SK-N-SH (cell line): Measurements from ENCODE around the gene ING5. TPM values are rescaled to one million over a fixed set of nuclear protein-coding genes. Genes with fewer than 3 reads are reported as not detected.

Experiments
- CTCF ChIA-PET: fragments of 300-600, 350-600 bp; formaldehyde crosslinking; extraction: SDS; loops from one replicate; lab custom pipeline; 2021; lab: Yijun Ruan, JAX
- POLR2A ChIA-PET: fragments of 350-600 bp; sonication (Branson Sonifier 250); formaldehyde crosslinking; extraction: SDS; loops from one replicate; lab custom pipeline; 2020; ENCODE audit warnings: antibody characterized with exemption, inconsistent platforms; lab: Yijun Ruan, JAX
- DNase-seq: peaks from one replicate; pipeline ENCODE4 v3.0.0; 2012
- H2AFZ ChIP-seq: fragments of 200-600 bp; sonication (generic); 2 replicates; pipeline ENCODE4 v1.8.1; 2016; ENCODE audit warnings: antibody characterized with exemption, mild to moderate bottlenecking, low read depth
- H3F3A ChIP-seq: fragments of 200-600 bp; sonication (generic); replicated peaks from 2 replicates; pipeline ENCODE3; 2016; ENCODE audit warnings: antibody characterized with exemption, mild to moderate bottlenecking; ENCODE audit not compliant: insufficient read depth
- H3K27ac ChIP-seq, 2 experiments: fragments of 200-500 bp in 1 of 2; fragments of 200-600 bp in 1 of 2; sonication (Bioruptor generic) in 1 of 2; sonication (generic), shearing (Covaris generic) in 1 of 2; 2 replicates each; pipeline versions ENCODE4 v1.5.1 to v1.6.1; 2014 to 2016; ENCODE audit warnings: low read depth in 2 of 2, inconsistent platforms in 1 of 2, low read length in 1 of 2, mild to moderate bottlenecking in 1 of 2, mixed read lengths in 1 of 2
- H3K27me3 ChIP-seq: fragments of 200-600 bp; sonication (generic), shearing (Covaris generic); 2 replicates; pipeline ENCODE4 v1.6.1; 2016; ENCODE audit warnings: mixed run types; ENCODE audit not compliant: insufficient read depth
- H3K36me3 ChIP-seq, 2 experiments: fragments of 200-500 bp in 1 of 2; fragments of 200-600 bp in 1 of 2; sonication (Bioruptor generic) in 1 of 2; sonication (generic) in 1 of 2; replicated peaks in 1 of 2; 2 replicates each; pipeline versions ENCODE3 to v1.5.1; 2014 to 2016; ENCODE audit warnings: low read length in 1 of 2, mild to moderate bottlenecking in 1 of 2; ENCODE audit not compliant: insufficient read depth in 2 of 2, control insufficient read depth in 1 of 2
- H3K4me1 ChIP-seq, 2 experiments: fragments of 200-500 bp in 1 of 2; fragments of 200-600 bp in 1 of 2; sonication (Bioruptor generic) in 1 of 2; sonication (generic), shearing (Covaris generic) in 1 of 2; 2 replicates each; pipeline versions ENCODE4 v1.5.1 to v1.6.1; 2014 to 2016; ENCODE audit warnings: low read depth in 1 of 2, low read length in 1 of 2, mixed run types in 1 of 2; ENCODE audit not compliant: insufficient read depth in 2 of 2, control insufficient read depth in 1 of 2
- H3K4me2 ChIP-seq: fragments of 200-600 bp; sonication (generic), shearing (Covaris generic); 2 replicates; pipeline ENCODE4 v1.6.1; 2017; ENCODE audit warnings: mixed run types
- H3K4me3 ChIP-seq, 2 experiments: fragments of 200-500 bp in 1 of 2; fragments of 200-600 bp in 1 of 2; sonication (Bioruptor generic) in 1 of 2; sonication (generic), shearing (Covaris generic) in 1 of 2; 2 replicates each; pipeline versions ENCODE4 v1.5.1 to v1.8.1; 2014 to 2016; ENCODE audit warnings: low read depth in 2 of 2, inconsistent platforms in 1 of 2, low read length in 1 of 2, mild to moderate bottlenecking in 1 of 2, mixed read lengths in 1 of 2, moderate library complexity in 1 of 2
- H3K79me2 ChIP-seq: fragments of 200-600 bp; sonication (generic); 2 replicates; pipeline ENCODE4 v1.8.1; 2017; ENCODE audit warnings: mild to moderate bottlenecking; ENCODE audit not compliant: insufficient read depth
- H3K9ac ChIP-seq: fragments of 200-600 bp; sonication (generic); 2 replicates; pipeline ENCODE4 v1.6.1; 2017; ENCODE audit warnings: mixed run types
- H3K9me2 ChIP-seq: fragments of 200-600 bp; sonication (generic); 2 replicates; pipeline ENCODE4 v1.6.1; 2017; ENCODE audit warnings: mixed run types
- H3K9me3 ChIP-seq: fragments of 200-600 bp; sonication (generic); 2 replicates; pipeline ENCODE4 v1.6.1; 2017; ENCODE audit warnings: mixed run types, mild to moderate bottlenecking, moderate library complexity
- H4K20me1 ChIP-seq: fragments of 200-600 bp; sonication (generic); 2 replicates; pipeline ENCODE4 v1.6.1; 2017; ENCODE audit warnings: mild to moderate bottlenecking, mixed run types; ENCODE audit not compliant: insufficient read depth
- CHD2 ChIP-seq: fragments of 150-350 bp; IDR thresholded peaks from 2 replicates; pipeline ENCODE4 v1.6.1; 2018; ENCODE audit warnings: low read length; ENCODE audit not compliant: partially characterized antibody
- EZH2phosphoT487 ChIP-seq: fragments of 200-600 bp; sonication (generic); IDR thresholded peaks from 2 replicates; pipeline ENCODE4 v1.6.1; 2017; ENCODE audit warnings: low read depth, mixed run types, mild to moderate bottlenecking, antibody characterized with exemption, moderate library complexity, borderline replicate concordance
- FOSL2 ChIP-seq: IDR thresholded peaks from 2 replicates; pipeline ENCODE4 v1.4.0; 2012; ENCODE audit warnings: low read depth, mild to moderate bottlenecking, moderate library complexity, borderline replicate concordance
- FOXJ3 ChIP-seq: sonication (generic); formaldehyde crosslinking; IDR thresholded peaks from 2 replicates; pipeline ENCODE4 v1.5.1; 2020; ENCODE audit warnings: mild to moderate bottlenecking, missing genetic modification reagents
- FOXM1 ChIP-seq: IDR thresholded peaks from 2 replicates; pipeline ENCODE4 v1.4.0; 2012; ENCODE audit warnings: low read depth, mild to moderate bottlenecking
- GABPA ChIP-seq: IDR thresholded peaks from 2 replicates; pipeline ENCODE4 v1.4.0; 2012; ENCODE audit warnings: low read depth, mild to moderate bottlenecking
- GATA2 ChIP-seq: sonication (generic); formaldehyde crosslinking; IDR thresholded peaks from 2 replicates; pipeline ENCODE4 v1.5.0; 2020; ENCODE audit warnings: mild to moderate bottlenecking, missing genetic modification reagents
- MEF2A ChIP-seq: IDR thresholded peaks from 2 replicates; pipeline ENCODE4 v1.4.0; 2012; ENCODE audit warnings: low read depth, borderline replicate concordance
- NRF1 ChIP-seq: IDR thresholded peaks from 2 replicates; pipeline ENCODE4 v1.6.1; 2012; ENCODE audit warnings: low read depth, mild to moderate bottlenecking, low read length
- RXRA ChIP-seq: IDR thresholded peaks from 2 replicates; pipeline ENCODE4 v1.4.0; 2012; ENCODE audit warnings: low read depth, mild to moderate bottlenecking, borderline replicate concordance
- TCF12 ChIP-seq: IDR thresholded peaks from 2 replicates; pipeline ENCODE4 v1.4.0; 2012
- TEAD4 ChIP-seq: IDR thresholded peaks from 2 replicates; pipeline ENCODE4 v1.4.0; 2012; ENCODE audit warnings: mild to moderate bottlenecking, borderline replicate concordance; ENCODE audit not compliant: insufficient read depth
- YY1 ChIP-seq: IDR thresholded peaks from 2 replicates; pipeline ENCODE4 v1.4.0; 2012; ENCODE audit warnings: low read depth, mild to moderate bottlenecking
- WGBS: methylation state at CpG from one replicate; pipeline ENCODE4 v1.1.6; 2017; ENCODE audit warnings: low lambda C conversion rate; 5-methylcytosine and 5-hydroxymethylcytosine counted together
- polyA plus RNA-seq, 3 experiments: library from polyadenylated mRNA; depleted of rRNA; stranded (reverse); fragments of >200 nt; gene quantifications; 2 replicates each; pipeline ENCODE4 v1.2.3, GENCODE V29; 2012
- TF ChIP-seq, protein P1 (sequence below): IDR thresholded peaks from 2 replicates; pipeline ENCODE4 v1.4.0; 2012; ENCODE audit warnings: low read depth
- TF ChIP-seq, protein P2 (sequence below): IDR thresholded peaks from 2 replicates; pipeline ENCODE4 v1.4.0; 2012; ENCODE audit warnings: low read depth, borderline replicate concordance
- TF ChIP-seq, protein P3 (sequence below): fragments of 150-350 bp; IDR thresholded peaks from 2 replicates; pipeline ENCODE4 v1.6.1; 2017; ENCODE audit warnings: antibody characterized with exemption, low read length, low read depth, borderline replicate concordance
- TF ChIP-seq, protein P4 (sequence below): IDR thresholded peaks from 2 replicates; pipeline ENCODE4; 2012
- TF ChIP-seq, protein P5 (sequence below): IDR thresholded peaks from 2 replicates; pipeline ENCODE4 v1.4.0; 2012; ENCODE audit warnings: low read depth, borderline replicate concordance

The ING5 gene
- polyA plus RNA-seq, 1 of the 3 experiments (the other 2 are of a cell fraction) = 56.3 TPM

DNA sequence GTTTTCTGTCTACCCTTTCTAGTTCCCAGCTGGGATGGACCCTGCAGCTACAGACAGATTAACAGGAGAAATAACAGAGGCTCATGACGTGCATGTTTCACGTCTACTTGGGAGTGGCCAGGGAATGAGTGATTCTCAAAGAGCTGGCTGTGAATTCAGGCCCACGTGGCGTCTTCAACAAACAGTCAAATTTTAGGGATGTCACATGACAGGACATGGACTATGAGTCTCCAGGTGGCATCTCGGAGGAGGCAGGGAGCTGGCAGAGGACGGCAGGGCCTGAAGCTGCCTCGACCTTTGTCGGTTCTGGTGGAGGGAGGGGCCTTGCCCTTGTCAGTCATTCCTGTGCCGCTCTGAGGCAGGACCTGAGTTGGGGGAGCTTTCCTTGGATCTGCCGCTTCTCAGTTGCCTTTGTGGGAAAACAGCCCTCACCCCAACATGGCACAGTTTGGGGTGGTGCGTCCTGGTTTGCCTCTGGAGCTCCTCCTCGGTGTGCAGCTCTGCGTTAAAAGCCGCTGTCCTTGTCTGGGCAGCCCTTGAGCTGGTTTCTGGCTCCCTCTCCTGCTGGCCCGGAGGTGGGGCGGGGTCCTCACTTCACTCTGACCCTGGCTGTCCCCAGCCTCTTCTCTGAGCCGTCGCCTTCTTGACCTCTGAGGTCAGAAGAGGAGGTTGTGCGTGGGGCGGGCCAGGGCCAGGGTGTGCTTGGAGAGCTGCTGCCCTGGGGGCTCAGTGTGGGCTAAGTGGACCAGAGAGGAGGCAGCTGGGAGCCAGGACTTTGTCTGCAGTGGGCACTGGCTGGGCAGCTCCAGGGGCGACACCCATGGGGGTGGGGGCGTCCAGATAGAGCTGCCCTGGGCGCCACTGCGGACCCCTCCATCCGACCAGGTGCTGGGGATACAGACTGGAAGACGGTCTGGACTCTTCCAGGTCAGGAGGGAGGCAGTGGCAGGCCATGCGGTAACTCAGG lies 62.7 kb downstream of the ING5 start (continued):
- no peak for TF ChIP-seq CHD2
- TF ChIP-seq, protein P1, sequence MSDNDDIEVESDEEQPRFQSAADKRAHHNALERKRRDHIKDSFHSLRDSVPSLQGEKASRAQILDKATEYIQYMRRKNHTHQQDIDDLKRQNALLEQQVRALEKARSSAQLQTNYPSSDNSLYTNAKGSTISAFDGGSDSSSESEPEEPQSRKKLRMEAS = no peak
- TF ChIP-seq MEF2A = no peak
- TF ChIP-seq RXRA = no peak

DNA sequence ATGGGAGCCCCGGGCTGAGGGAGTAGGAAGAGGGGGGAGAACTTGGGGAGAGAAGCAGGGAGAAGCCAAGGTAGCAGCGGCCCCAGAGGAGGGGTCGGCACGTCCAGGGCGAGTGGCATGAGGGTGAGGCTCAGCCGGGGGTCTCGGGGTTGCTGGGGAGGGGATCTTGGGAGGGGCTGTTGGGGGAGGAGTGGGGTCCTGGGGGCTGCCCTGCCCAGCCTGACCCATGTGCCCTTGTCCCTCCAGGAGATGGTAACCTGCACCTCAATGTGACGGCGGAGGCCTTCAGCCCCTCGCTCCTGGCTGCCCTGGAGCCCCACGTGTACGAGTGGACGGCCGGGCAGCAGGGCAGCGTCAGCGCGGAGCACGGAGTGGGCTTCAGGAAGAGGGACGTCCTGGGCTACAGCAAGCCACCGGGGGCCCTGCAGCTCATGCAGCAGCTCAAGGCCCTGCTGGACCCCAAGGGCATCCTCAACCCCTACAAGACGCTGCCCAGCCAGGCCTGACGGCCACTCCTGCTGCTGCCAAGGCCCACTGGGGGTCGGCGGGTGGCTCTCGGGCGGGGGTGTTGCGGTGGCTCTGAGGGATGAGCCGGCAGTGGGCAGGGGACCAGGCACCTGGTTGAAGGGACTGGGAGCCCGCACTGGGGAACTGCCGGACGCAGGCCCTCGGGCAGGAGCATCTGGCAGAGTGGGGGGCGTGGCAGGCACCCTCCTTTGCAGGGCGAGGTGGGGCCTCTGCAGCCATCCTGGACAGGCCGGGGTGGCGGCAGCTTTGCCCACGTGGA lies 65.8 kb downstream of the ING5 start:
- Histone ChIP-seq H3K27me3 (no peaks in the 10 kb centered on the region), H3K27ac (no peak overlapping the region; a peak in 1 of 4 replicates), H2AFZ (no peak overlapping the region), H3K9ac (no peak overlapping the region), H3K4me3 (no peak overlapping the region), H4K20me1 (no peaks in the 10 kb centered on the region), H3K9me3 (no peaks in the 10 kb centered on the region), H3F3A (no peaks in the 10 kb centered on the region), H3K4me2 (no peak overlapping the region), H3K79me2 (no peaks in the 10 kb centered on the region), H3K9me2 (no peaks in the 10 kb centered on the region), H3K36me3 (peaks cover 0 to 2% of the 10 kb centered on the region in 2 experiments), H3K4me1 (peaks cover 0 to 39% of the 10 kb centered on the region in 2 experiments; a peak in 1 of 4 replicates)
- WGBS = 92% methylated on average over 13 of the region's 37 CpGs
- peak; percentile 71 for DNase-seq
- CTCF ChIA-PET = no interaction called here
- TF ChIP-seq FOSL2 = no peak
- no peak for TF ChIP-seq FOXM1
- TF ChIP-seq, protein P1 = no peak
- TF ChIP-seq, protein P2, sequence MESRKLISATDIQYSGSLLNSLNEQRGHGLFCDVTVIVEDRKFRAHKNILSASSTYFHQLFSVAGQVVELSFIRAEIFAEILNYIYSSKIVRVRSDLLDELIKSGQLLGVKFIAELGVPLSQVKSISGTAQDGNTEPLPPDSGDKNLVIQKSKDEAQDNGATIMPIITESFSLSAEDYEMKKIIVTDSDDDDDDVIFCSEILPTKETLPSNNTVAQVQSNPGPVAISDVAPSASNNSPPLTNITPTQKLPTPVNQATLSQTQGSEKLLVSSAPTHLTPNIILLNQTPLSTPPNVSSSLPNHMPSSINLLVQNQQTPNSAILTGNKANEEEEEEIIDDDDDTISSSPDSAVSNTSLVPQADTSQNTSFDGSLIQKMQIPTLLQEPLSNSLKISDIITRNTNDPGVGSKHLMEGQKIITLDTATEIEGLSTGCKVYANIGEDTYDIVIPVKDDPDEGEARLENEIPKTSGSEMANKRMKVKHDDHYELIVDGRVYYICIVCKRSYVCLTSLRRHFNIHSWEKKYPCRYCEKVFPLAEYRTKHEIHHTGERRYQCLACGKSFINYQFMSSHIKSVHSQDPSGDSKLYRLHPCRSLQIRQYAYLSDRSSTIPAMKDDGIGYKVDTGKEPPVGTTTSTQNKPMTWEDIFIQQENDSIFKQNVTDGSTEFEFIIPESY = no peak
- no peak for TF ChIP-seq FOXJ3
- TF ChIP-seq RXRA = no peak
- no peak for TF ChIP-seq NRF1
- TF ChIP-seq, protein P3, sequence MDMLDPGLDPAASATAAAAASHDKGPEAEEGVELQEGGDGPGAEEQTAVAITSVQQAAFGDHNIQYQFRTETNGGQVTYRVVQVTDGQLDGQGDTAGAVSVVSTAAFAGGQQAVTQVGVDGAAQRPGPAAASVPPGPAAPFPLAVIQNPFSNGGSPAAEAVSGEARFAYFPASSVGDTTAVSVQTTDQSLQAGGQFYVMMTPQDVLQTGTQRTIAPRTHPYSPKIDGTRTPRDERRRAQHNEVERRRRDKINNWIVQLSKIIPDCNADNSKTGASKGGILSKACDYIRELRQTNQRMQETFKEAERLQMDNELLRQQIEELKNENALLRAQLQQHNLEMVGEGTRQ = no peak
- TF ChIP-seq GABPA = no peak
- no peak for TF ChIP-seq GATA2
- no peak for TF ChIP-seq TCF12
- TF ChIP-seq, protein P4, sequence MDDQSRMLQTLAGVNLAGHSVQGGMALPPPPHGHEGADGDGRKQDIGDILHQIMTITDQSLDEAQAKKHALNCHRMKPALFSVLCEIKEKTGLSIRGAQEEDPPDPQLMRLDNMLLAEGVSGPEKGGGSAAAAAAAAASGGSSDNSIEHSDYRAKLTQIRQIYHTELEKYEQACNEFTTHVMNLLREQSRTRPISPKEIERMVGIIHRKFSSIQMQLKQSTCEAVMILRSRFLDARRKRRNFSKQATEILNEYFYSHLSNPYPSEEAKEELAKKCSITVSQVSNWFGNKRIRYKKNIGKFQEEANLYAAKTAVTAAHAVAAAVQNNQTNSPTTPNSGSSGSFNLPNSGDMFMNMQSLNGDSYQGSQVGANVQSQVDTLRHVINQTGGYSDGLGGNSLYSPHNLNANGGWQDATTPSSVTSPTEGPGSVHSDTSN = no peak
- no peak for TF ChIP-seq YY1
- no peak for TF ChIP-seq EZH2phosphoT487
- no peak for TF ChIP-seq MEF2A
- no peak for TF ChIP-seq CHD2
- TF ChIP-seq, protein P5, sequence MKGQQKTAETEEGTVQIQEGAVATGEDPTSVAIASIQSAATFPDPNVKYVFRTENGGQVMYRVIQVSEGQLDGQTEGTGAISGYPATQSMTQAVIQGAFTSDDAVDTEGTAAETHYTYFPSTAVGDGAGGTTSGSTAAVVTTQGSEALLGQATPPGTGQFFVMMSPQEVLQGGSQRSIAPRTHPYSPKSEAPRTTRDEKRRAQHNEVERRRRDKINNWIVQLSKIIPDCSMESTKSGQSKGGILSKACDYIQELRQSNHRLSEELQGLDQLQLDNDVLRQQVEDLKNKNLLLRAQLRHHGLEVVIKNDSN = no peak
- TF ChIP-seq TEAD4 = no peak
- POLR2A ChIA-PET = no interaction called here
